C4-2B (cell line): Measurements from ENCODE around the gene ITGB4.

Experiments
- ZFX ChIP-seq: fragments of 450-650 bp; IDR thresholded peaks from 2 replicates; pipeline ENCODE4 v1.6.1; 2017
- TF ChIP-seq, protein P1 (sequence below): fragments of 450-650 bp; conservative IDR thresholded peaks from 2 replicates; pipeline ENCODE4 v1.5.1; 2017; ENCODE audit warnings: mild to moderate bottlenecking

DNA sequence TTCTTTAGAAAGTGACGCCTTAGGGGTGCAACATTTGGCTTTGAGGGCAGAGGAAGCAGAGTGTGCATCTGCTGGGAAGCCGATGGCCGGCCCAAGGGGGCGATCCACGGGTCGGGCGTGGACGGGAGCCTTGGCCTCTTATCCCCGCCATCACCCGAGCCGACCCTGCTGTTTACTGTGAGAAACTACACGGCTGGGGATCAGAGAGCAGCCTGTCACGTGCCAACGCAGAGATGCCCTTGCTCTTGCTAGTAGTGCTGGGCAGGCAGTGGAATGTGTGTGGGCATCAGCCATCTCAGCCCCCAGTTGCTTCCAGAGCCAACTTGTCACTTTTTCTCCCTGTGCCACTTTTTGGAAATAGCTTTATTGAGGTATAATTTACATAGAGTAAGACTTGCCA, 26.7 kb upstream of the ITGB4 start:
- TF ChIP-seq, protein P1, sequence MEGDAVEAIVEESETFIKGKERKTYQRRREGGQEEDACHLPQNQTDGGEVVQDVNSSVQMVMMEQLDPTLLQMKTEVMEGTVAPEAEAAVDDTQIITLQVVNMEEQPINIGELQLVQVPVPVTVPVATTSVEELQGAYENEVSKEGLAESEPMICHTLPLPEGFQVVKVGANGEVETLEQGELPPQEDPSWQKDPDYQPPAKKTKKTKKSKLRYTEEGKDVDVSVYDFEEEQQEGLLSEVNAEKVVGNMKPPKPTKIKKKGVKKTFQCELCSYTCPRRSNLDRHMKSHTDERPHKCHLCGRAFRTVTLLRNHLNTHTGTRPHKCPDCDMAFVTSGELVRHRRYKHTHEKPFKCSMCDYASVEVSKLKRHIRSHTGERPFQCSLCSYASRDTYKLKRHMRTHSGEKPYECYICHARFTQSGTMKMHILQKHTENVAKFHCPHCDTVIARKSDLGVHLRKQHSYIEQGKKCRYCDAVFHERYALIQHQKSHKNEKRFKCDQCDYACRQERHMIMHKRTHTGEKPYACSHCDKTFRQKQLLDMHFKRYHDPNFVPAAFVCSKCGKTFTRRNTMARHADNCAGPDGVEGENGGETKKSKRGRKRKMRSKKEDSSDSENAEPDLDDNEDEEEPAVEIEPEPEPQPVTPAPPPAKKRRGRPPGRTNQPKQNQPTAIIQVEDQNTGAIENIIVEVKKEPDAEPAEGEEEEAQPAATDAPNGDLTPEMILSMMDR, result no peak
- TF ChIP-seq ZFX, result no peak
